Gastroesophageal sphincter (tissue), 3 donors: ENCODE results near the gene TLE3.

Source experiments
- CTCF ChIP-seq, 4 experiments: fragments of 200-600 bp in 2 of 4; fragments of 450-650 bp in 2 of 4; sonication (generic) in 1 of 4; IDR thresholded peaks; one replicate each; pipeline ENCODE4 v1.5.1; 2017 to 2019; ENCODE audit warnings: antibody characterized with exemption in 4 of 4, mild to moderate bottlenecking in 2 of 4, moderate library complexity in 2 of 4
- POLR2A ChIP-seq, 2 donors: fragments of 450-650 bp; IDR thresholded peaks; one replicate each; pipeline ENCODE4 v1.6.1; 2017; ENCODE audit warnings: antibody characterized with exemption in 2 of 2, mild to moderate bottlenecking in 2 of 2, moderate library complexity in 1 of 2

GRCh38 chr15:70006259-70007147 is 91.2 kb downstream of the TLE3 start:
- TF ChIP-seq POLR2A (IDR thresholded peaks at IDR 0.05) (no peak), CTCF (IDR thresholded peaks at IDR 0.05) (no peak)
